AML-193 (cell line): ENCODE measurements around the gene AMPD3.
A peak's percentile ranks its signal among the peaks of the same experiment; 100 is the strongest.

Source experiments
- DNase-seq, 2 experiments: peaks; one replicate each; lab custom pipeline; 2025; lab: John Stamatoyannopoulos, UW

The AMPD3 gene

GRCh38 chr11:10438458-10438857 lies 16.6 kb upstream of the AMPD3 start:
- no peak for DNase-seq

DNA sequence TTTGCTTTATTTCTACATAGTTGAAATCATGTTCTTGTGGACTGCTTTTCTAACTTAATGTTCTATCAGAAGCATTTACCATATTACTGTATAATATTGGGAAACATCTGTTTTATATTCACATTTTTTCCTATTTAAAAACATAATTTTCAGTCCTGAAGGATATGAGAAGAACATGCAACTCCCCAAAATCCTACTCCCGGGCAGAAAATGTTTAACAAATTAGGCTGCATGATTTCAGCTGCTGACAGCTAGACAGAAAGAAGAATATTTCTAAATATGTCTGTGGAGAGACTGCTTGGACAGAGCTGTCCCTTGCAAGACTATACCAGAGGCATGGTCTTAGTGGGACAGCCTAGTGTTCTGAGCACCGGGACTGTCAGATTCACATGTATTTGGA lies 15.7 kb upstream of the AMPD3 start:
- DNase-seq, result no peak

DNA sequence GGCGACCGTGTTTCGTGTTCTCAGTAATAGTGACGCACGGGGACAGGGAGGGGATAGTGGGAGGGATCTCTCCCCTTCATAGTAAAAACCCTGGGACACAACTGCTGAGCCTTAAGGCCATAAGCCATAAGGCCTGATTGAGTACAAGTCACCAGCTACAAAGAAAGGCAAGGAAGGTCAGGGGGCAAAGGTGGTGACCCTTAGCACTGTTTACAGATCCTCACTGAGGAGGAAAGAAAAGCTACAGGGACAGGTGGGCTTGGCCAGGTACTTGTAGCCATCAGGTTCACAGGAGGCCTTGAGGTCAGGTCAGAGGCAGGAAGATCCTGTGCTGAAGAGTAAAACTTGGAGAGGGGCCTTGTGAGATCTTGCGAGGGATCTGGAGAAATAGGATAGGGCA lies 15.1 kb upstream of the AMPD3 start:
- no peak for DNase-seq

GRCh38 chr11:10440401-10440800 lies 14.7 kb upstream of the AMPD3 start:
- DNase-seq, result no peak

DNA sequence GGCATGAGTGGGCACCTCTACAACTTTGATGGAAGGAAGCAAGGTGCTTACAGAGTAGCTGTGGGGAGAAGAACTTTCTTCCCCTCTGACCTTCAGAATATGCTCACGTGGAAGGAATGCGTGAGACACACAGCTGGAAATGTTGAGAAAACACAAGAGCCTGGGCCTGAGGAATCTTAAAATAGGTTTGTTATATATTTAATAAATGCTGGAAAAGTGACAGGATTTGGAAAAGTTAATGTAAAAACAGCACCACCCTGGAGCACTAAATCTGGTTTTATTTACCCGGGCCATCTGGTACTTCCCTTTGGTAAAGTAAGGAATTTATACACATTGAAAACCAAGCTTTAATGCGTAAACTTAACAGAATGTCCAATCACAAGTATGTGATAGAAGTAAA lies 14.0 kb upstream of the AMPD3 start:
- no peak for DNase-seq

GRCh38 chr11:10441652-10442503 lies 13.2 kb upstream of the AMPD3 start:
- DNase-seq, result peak; percentile 38 to 65

DNA sequence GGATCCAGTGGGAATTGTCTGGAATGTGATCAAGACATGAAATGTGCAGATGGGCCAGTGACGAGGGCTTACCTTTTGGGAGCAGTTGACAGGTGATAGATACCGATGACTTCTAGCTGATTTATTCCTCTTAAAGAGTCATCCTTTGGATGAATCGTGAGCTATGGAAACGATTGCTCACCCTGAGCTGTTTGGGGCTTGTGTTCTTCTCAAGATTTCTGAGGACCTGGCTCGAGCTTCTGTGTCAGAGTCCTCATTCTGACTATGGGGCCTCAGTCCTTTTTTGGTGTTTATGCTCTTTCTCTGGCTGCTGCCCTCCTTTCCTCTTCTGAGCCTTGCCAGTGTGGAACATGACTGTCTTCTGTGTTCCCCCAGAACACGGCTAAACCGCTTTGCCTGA lies 11.9 kb upstream of the AMPD3 start:
- no peak for DNase-seq

- DNase-seq, result no peak
Observed at GRCh38 chr11:10443721-10444235, 11.3 kb upstream of the AMPD3 start.

DNA sequence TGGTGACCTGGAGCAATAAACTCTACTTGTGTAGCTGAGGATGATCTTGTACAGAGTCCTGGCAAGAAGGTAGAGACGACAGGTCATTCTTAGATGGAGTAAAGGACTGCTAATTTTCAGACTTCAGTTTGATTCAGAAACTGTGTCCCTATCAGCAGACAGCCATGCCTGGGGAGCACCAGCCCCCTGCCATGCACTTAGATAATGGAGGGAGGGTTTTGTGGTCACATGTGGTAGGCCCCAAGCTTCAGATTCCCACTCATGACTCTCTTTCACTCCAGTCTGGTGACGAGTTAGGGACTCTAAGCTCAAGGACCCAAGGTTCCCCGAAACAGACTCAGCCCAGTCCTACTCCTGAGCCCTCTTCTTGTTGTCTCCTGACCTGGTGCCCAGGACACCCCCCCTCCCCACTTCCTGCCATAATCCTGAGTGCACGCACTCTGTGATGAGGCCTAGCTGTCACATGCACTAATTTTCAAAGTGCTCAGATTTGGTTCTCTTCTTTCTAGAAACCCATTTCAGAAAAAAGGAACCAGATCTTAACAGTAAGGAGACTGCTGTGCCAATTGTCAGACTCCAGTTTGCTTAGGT lies 10.2 kb upstream of the AMPD3 start:
- no peak for DNase-seq

DNA sequence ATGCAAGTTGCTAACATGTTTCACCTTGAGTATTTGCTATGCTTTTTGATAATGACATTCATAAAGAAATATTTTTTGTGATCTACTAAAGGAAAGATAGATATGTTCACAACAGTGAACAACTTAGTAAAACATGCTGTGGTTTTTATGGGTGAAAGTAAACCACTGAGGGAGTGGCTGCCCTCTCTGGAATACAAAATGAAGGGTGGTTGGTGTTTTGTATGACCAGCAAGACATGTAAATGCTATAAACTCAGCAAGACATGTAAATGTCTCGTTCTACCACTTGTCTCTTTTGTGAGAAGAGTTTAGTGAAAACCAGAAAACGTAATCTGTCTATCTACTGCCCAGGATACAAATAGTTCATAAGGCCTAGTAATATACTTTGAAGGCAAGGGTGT lies 7.6 kb upstream of the AMPD3 start:
- no peak for DNase-seq

DNA sequence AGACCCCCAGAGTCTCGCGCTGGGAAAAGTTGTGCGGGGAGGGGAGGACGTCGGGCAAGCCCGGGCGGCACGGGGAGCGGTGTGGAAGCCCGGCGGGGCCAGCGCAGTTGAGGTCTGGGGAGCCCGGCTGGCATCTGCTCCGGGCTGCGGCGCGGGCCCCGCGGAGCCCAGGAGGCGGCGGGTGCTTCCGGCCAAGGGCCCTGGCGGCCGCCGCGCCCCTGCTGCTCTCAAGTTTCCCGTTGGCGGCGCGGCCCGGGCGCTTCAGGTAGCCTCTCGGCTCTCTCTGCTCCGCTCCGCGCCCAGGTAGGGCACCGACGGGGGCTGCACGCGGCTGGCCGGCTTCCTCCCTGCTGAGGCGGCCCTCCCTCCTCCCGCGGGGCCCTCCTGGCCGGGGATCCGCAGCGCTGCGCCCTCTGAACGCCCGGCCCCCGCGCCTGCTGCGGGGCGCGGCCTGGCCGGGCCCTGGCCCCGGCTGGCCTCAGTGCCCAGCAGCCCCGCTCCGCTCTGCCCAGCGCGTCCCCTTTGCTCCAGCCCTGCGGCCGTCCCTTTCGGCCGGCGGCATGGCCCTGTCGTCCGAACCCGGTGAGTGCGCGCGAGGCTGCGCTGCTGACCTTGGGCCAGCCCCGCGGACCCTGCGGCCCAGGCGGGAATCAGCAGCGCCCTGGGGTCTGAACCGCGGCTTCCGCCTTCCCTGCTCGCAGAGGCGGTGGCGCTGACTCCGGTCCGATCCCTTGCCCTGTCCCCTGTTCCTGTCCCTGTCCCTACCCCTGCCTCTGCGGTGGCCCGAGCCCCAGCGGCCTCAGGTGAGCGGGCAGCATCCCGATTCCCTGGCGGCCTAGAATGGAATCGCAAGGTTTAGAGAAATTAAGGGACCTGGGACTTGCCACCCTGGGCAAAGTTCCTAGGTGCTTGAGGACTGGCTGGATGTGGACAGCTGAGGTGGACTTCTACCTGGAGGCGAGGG lies 4.3 kb upstream of the AMPD3 start:
- no peak for DNase-seq

- DNase-seq, result no peak
Observed at GRCh38 chr11:10451426-10452116, 3.5 kb upstream of the AMPD3 start.

DNA sequence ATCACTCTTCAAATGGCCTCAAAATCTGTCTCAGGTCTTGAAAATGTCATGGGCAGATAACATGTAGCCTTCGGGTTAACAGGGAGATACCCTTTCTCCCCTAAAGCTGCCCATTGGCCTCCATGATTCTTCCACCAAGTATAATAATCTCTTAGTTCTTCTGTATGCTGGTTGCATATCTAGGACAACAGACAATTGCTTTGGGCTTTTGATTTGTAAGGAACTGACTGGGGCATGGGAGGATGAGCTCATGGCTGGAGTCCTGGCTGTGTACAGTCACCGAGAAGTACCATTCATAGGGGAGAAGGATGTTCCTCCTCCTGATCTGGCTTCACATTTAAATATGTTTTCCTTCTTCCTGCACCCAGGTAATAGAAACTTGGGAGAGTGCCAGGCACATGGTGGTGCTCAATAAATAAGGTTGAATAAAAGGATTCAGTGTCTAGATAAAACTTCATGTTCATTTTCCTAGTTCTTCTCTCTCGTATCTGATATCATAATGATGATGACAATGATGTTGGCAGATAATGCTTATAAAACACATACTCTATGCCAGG lies 2.8 kb upstream of the AMPD3 start:
- no peak for DNase-seq

DNA sequence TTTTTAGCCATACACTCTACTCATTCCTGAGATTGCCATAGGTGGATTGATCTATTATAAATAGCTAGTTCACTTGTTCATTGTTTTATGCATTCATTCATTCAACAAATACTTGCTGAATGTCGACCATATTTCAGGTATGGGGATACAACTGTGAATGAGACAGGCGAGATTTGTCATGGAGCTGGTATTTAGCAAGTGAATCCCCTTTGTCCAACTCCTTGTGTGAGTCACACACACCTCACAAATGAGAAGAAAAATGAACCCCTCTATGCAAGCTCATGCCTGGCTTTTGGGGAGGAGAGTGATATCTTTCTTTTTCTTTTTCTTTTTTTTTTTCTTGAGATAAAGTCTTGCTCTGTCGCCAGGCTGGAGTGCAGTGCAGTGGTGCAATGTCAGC lies 1.8 kb upstream of the AMPD3 start:
- no peak for DNase-seq

GRCh38 chr11:10455637-10456487 lies 798 bp downstream of the AMPD3 start:
- peak; percentile 73 to 82 for DNase-seq

GRCh38 chr11:10456519-10456918 lies 1.5 kb downstream of the AMPD3 start:
- no peak for DNase-seq

GRCh38 chr11:10457901-10458300 lies 2.8 kb downstream of the AMPD3 start:
- no peak for DNase-seq

- DNase-seq, result peak; percentile 57 to 75
Observed at GRCh38 chr11:10459029-10459970, 4.2 kb downstream of the AMPD3 start.

DNA sequence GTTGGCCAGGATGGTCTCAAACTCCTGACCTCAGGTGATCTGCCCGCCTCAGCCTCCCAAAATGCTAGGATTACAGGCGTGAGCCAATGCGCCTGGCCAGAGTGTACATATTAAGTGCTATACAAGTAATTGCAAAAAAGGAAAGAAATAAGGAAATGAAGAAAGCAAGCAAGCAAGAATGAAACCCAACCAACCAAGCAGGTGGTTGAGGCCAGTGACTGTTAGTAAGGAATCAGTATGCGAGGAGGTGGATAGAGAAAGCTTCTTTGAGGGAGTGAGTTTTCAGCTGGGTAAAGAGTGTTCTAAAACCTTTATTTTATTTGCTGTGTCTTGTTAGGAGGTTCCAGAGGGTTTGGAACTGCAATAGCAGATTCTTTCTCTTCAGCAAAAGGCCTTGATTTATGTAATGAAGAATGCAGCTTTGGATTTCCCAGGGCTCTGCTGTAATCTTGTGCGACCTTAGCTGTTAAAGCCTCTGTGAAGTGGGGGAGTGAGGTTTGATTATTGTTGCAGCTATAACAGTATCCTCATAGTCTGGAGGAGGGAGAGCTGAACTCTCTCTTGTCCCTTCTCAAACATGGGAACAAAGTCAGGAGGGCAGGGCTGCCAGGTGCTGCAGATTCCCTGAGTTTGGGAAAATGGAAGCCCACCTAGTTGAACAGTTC lies 5.7 kb downstream of the AMPD3 start:
- DNase-seq, result no peak
